ENCODE results near the gene SCGN.

The SCGN gene

GRCh38 chr6:25689966-25690365 lies 38.0 kb downstream of the SCGN start:
- DNase-seq = no peak

GRCh38 chr6:25691894-25692293 lies 39.9 kb downstream of the SCGN start:
- no peak for DNase-seq

- DNase-seq = no peak
Measured at GRCh38 chr6:25692472-25692871, 40.5 kb downstream of the SCGN start.

GRCh38 chr6:25694366-25694765 lies 42.4 kb downstream of the SCGN start:
- DNase-seq = no peak

- no peak for DNase-seq
Measured at GRCh38 chr6:25695671-25696070, 43.7 kb downstream of the SCGN start.

GRCh38 chr6:25697537-25698340 lies 45.7 kb downstream of the SCGN start:
- peak; percentile 6 to 35 for DNase-seq

GRCh38 chr6:25698631-25699030 lies 46.6 kb downstream of the SCGN start:
- no peak for DNase-seq

GRCh38 chr6:25699649-25700048 lies 47.6 kb downstream of the SCGN start:
- no peak for DNase-seq

- no peak for DNase-seq
Measured at GRCh38 chr6:25700761-25701160, 48.7 kb downstream of the SCGN start.

GRCh38 chr6:25701807-25702206 lies 49.8 kb downstream of the SCGN start:
- no peak for DNase-seq

GRCh38 chr6:25703005-25703404 lies 51.0 kb downstream of the SCGN start:
- no peak for DNase-seq

GRCh38 chr6:25704001-25704400 lies 52.0 kb downstream of the SCGN start:
- DNase-seq = no peak

- DNase-seq = no peak
Measured at GRCh38 chr6:25706314-25707014, 54.4 kb downstream of the SCGN start.

GRCh38 chr6:25709761-25710160 lies 57.7 kb downstream of the SCGN start:
- DNase-seq = no peak

- DNase-seq = no peak
Measured at GRCh38 chr6:25710287-25710686, 58.3 kb downstream of the SCGN start.

- DNase-seq = no peak
Measured at GRCh38 chr6:25713824-25714223, 61.8 kb downstream of the SCGN start.

GRCh38 chr6:25714765-25715164 lies 62.8 kb downstream of the SCGN start:
- no peak for DNase-seq

GRCh38 chr6:25715794-25716193 lies 63.8 kb downstream of the SCGN start:
- no peak for DNase-seq

GRCh38 chr6:25717866-25718740 lies 66.1 kb downstream of the SCGN start:
- DNase-seq = peak; percentile 13 to 32

GRCh38 chr6:25726122-25726911 lies 74.3 kb downstream of the SCGN start:
- DNase-seq = no peak

- DNase-seq = no peak
Measured at GRCh38 chr6:25727028-25727427, 75.0 kb downstream of the SCGN start.

GRCh38 chr6:25730907-25731306 lies 78.9 kb downstream of the SCGN start:
- no peak for DNase-seq

Data from inflammatory macrophage (primary cell).